Measurements from ENCODE around the gene PANX2.

DNA sequence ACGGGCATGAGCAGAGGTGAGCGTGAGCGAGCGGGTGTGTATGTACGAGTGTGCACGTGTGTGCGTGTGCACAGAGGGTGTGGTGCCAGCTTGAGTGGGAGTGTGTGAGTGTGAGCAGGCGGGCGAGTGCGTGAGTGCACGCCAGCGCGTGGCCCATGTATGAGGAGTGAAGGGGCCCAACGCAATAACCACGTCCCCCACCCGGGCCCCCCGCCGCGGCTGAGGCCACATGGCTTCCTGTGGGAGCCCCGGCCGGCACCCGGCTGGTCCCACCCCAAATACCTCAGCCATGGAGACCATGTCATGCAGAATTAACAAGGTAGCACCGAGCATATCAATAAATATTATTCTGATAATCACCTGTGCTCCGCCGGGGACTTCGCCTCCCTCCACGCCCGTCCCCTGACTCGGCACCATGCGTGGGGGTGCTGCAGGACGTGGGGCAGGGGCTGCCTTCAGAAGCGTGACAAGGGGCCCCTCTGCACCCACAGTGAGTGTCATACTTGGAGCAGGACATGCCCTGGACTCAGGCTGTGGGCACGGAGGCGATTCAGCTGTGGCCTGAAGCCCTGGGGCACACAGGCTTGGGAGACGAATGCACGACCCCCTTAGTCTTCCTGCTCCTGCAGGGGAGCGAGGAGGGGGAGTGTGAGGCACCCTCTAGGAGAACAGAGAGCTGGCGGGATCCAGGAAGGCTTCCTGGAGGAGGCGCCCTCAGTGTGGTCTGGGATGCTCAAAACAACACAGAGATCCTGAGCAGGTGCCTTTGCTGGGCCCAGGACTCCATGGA is 9.6 kb downstream of the PANX2 start:
- TF ChIP-seq, protein P1, sequence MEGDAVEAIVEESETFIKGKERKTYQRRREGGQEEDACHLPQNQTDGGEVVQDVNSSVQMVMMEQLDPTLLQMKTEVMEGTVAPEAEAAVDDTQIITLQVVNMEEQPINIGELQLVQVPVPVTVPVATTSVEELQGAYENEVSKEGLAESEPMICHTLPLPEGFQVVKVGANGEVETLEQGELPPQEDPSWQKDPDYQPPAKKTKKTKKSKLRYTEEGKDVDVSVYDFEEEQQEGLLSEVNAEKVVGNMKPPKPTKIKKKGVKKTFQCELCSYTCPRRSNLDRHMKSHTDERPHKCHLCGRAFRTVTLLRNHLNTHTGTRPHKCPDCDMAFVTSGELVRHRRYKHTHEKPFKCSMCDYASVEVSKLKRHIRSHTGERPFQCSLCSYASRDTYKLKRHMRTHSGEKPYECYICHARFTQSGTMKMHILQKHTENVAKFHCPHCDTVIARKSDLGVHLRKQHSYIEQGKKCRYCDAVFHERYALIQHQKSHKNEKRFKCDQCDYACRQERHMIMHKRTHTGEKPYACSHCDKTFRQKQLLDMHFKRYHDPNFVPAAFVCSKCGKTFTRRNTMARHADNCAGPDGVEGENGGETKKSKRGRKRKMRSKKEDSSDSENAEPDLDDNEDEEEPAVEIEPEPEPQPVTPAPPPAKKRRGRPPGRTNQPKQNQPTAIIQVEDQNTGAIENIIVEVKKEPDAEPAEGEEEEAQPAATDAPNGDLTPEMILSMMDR (IDR thresholded peaks at IDR 0.05), result no peak
- TF ChIP-seq POLR2A (IDR thresholded peaks at IDR 0.05) (no peak), POLR2AphosphoS5 (IDR thresholded peaks at IDR 0.05) (no peak)

Measured in sigmoid colon (tissue), 4 donors.